OCI-LY7 (cell line): ENCODE results near the gene DOCK1. TPM values are rescaled to one million over a fixed set of nuclear protein-coding genes. Genes with fewer than 3 reads are reported as not detected.

Experiments used
- BruUV-seq: library from RNA; stranded (reverse); fragments of 400-500 nt; replicated peaks from 2 replicates; lab custom pipeline; 2021; lab: Mats Ljungman, UMichigan
- CTCF ChIA-PET: fragments of 300-600 bp; sonication (Branson Sonifier 250); formaldehyde crosslinking; loops from one replicate; lab custom pipeline; 2022; ENCODE audit warnings: antibody characterized with exemption; ENCODE audit not compliant: unreplicated experiment; lab: Charles Lee
- POLR2A ChIA-PET: fragments of 300-600 bp; sonication (Branson Sonifier 250); formaldehyde crosslinking; loops from one replicate; lab custom pipeline; 2022; ENCODE audit warnings: antibody characterized with exemption; lab: Charles Lee
- DNase-seq: peaks from one replicate; pipeline ENCODE4 v3.0.0-alpha.2; 2015; ENCODE audit warnings: low spot score
- H2AFZ ChIP-seq: fragments of 200-600 bp; sonication (generic), shearing (Covaris generic); 2 replicates; pipeline ENCODE4 v1.6.1; 2014; ENCODE audit warnings: mild to moderate bottlenecking, antibody characterized with exemption, low read length, moderate library complexity
- H3K27ac ChIP-seq: fragments of 200-600 bp; sonication (generic); 2 replicates; pipeline ENCODE4 v1.5.1; 2014; ENCODE audit warnings: mixed run types, low read depth, mild to moderate bottlenecking, moderate library complexity, low read length, inconsistent platforms; ENCODE audit not compliant: poor library complexity, severe bottlenecking
- H3K36me3 ChIP-seq: fragments of 200-600 bp; sonication (generic); 2 replicates; pipeline ENCODE4 v1.6.1; 2014; ENCODE audit warnings: mild to moderate bottlenecking, antibody characterized with exemption, low read length, moderate library complexity, mixed read lengths; ENCODE audit not compliant: insufficient read depth
- H3K4me1 ChIP-seq: fragments of 200-600 bp; sonication (generic); 2 replicates; pipeline ENCODE4 v1.5.1; 2014; ENCODE audit warnings: mild to moderate bottlenecking, low read length; ENCODE audit not compliant: insufficient read depth, poor library complexity, severe bottlenecking
- H3K4me2 ChIP-seq: fragments of 200-600 bp; sonication (generic); 2 replicates; pipeline ENCODE4 v1.6.1; 2014; ENCODE audit warnings: mild to moderate bottlenecking, low read length
- H3K4me3 ChIP-seq: fragments of 200-600 bp; sonication (generic); 2 replicates; pipeline ENCODE4 v1.5.1; 2014; ENCODE audit warnings: mild to moderate bottlenecking, low read depth, low read length; ENCODE audit not compliant: poor library complexity, severe bottlenecking
- H3K79me2 ChIP-seq: fragments of 200-600 bp; sonication (generic); 2 replicates; pipeline ENCODE4 v1.6.1; 2016; ENCODE audit warnings: low read depth, mild to moderate bottlenecking, low read length, moderate library complexity, mixed read lengths; ENCODE audit not compliant: insufficient read depth
- H3K9me2 ChIP-seq: fragments of 200-600 bp; sonication (generic); 2 replicates; pipeline ENCODE4 v1.6.1; 2016; ENCODE audit warnings: mild to moderate bottlenecking, low read length, mixed read lengths; ENCODE audit not compliant: insufficient read depth
- H3K9me3 ChIP-seq: fragments of 200-600 bp; sonication (generic); 2 replicates; pipeline ENCODE4 v1.6.1; 2014; ENCODE audit warnings: mild to moderate bottlenecking, mixed run types, low read length, mixed read lengths
- H4K20me1 ChIP-seq: fragments of 200-600 bp; sonication (generic); 2 replicates; pipeline ENCODE4 v1.6.1; 2014; ENCODE audit warnings: mild to moderate bottlenecking, antibody characterized with exemption, low read length, moderate library complexity, mixed read lengths; ENCODE audit not compliant: insufficient read depth
- EZH2phosphoT487 ChIP-seq: fragments of 200-600 bp; sonication (generic); IDR thresholded peaks from 2 replicates; pipeline ENCODE4 v1.6.1; 2018; ENCODE audit warnings: low read depth, borderline replicate concordance, mild to moderate bottlenecking, mixed run types, antibody characterized with exemption, low read length, moderate library complexity, mixed read lengths
- intact Hi-C: fragments of 100-400 bp; cut with micrococcal nuclease; formaldehyde crosslinking; loops from one replicate; pipeline ENCODE4 v1.10.0; 2022; ENCODE audit not compliant: unreplicated experiment
- total RNA-seq, 2 experiments: library from RNA; depleted of rRNA in 1 of 2; stranded (reverse); fragments of >200 nt in 1 of 2; shearing (Covaris generic) in 1 of 2; gene quantifications; 2 replicates each; pipeline ENCODE4 v1.2.3, GENCODE V29; 2014 to 2022
- TF ChIP-seq, protein P1 (sequence below): fragments of 200-600 bp; sonication (generic); conservative IDR thresholded peaks from 2 replicates; pipeline ENCODE4 v1.5.1; 2014; ENCODE audit warnings: mild to moderate bottlenecking, antibody characterized with exemption, low read length, moderate library complexity, mixed read lengths

Gene DOCK1
- total RNA-seq, 2 experiments from 2014 or later: not detected

DNA sequence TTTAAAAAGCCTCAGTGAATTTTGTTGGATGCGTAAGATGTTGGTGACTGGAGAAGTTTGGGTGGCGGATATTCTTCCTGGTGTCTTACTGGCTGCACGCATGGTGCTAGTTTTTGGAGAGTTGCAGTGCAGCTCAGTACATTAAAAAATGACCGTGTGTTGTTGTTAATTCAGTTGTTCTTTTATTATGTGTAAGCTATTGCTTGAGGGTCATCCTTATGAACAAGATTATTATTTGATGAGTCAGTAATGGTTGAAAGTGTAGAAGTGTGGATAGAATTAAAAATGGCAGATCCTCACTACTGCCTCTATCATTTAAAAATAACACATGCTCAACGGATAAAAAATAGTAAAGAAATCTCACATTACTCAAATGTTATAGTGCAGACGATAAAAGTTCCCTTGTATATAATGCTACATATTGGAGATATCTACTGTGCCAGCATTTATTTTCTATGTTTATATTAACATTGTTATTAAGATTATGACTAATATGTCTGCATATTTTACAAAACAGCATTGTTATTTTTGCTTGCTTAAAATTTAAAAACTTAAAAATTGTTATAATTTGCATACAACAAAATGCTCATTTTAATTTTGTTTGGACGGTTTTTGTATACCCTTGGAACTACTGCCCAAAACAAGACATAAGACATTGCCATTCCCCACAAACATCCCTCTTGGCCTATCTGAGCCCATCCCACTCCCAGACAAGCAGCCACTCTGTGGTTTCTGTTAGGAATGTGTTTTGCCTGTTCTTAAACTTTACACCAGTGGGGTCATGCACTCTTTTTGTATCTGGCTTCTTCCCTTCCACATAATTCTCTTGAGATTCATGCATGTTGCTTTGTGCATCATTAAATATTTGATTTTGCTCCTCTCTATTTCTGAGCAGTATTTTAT, 142.0 kb downstream of the DOCK1 start:
- H3K79me2 ChIP-seq: no peaks in the 10 kb centered on the region
- no peak overlapping the region for H3K27ac ChIP-seq
- H3K36me3 ChIP-seq: no peaks in the 10 kb centered on the region
- no peaks in the 10 kb centered on the region for H4K20me1 ChIP-seq
- no peaks in the 10 kb centered on the region for H3K9me2 ChIP-seq
- no TSS peak for BruUV-seq
- TF ChIP-seq EZH2phosphoT487: no peak
- TF ChIP-seq, protein P1, sequence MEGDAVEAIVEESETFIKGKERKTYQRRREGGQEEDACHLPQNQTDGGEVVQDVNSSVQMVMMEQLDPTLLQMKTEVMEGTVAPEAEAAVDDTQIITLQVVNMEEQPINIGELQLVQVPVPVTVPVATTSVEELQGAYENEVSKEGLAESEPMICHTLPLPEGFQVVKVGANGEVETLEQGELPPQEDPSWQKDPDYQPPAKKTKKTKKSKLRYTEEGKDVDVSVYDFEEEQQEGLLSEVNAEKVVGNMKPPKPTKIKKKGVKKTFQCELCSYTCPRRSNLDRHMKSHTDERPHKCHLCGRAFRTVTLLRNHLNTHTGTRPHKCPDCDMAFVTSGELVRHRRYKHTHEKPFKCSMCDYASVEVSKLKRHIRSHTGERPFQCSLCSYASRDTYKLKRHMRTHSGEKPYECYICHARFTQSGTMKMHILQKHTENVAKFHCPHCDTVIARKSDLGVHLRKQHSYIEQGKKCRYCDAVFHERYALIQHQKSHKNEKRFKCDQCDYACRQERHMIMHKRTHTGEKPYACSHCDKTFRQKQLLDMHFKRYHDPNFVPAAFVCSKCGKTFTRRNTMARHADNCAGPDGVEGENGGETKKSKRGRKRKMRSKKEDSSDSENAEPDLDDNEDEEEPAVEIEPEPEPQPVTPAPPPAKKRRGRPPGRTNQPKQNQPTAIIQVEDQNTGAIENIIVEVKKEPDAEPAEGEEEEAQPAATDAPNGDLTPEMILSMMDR: no peak
- H3K4me2 ChIP-seq: no peak overlapping the region
- ChIA-PET CTCF (no interaction called here), POLR2A (interaction anchor here (0.6 kb wide), 2 partner anchors 56 to 973 kb away, joined by 3 to 4 read pairs; no protein-coding TSS in a partner anchor)
- DNase-seq: no peak
- no peak overlapping the region for H3K4me3 ChIP-seq
- H2AFZ ChIP-seq: no peak overlapping the region
- no peaks in the 10 kb centered on the region for H3K9me3 ChIP-seq
- no peaks in the 10 kb centered on the region for H3K4me1 ChIP-seq
- intact Hi-C loops: no loop called here

DNA sequence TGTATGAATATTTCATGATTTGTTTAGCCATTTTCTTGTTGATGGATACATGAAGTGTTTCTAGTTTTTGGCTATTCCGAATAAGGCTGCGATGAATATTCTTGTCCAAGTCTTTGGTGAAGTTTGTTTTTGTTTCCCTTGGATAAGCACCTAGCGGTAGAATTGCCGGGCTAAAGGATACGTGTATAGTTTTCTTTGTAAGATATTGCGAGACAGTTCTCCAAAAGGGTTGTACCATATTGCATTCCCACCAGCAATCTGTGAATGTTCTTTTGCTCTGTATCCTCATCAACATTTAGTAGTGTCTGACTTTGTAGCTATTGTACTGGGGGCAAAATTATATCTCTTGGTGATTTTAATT, 142.6 kb downstream of the DOCK1 start:
- Histone ChIP-seq H3K27ac (no peak overlapping the region), H3K4me3 (no peak overlapping the region), H3K4me2 (no peak overlapping the region), H3K36me3 (no peaks in the 10 kb centered on the region), H4K20me1 (no peaks in the 10 kb centered on the region), H2AFZ (no peak overlapping the region), H3K9me3 (no peaks in the 10 kb centered on the region), H3K79me2 (no peaks in the 10 kb centered on the region), H3K9me2 (no peaks in the 10 kb centered on the region), H3K4me1 (no peaks in the 10 kb centered on the region)
- ChIA-PET POLR2A (no interaction called here), CTCF (no interaction called here)
- no TSS peak for BruUV-seq
- intact Hi-C loops: no loop called here
- DNase-seq: no peak
- TF ChIP-seq, protein P1: no peak

DNA sequence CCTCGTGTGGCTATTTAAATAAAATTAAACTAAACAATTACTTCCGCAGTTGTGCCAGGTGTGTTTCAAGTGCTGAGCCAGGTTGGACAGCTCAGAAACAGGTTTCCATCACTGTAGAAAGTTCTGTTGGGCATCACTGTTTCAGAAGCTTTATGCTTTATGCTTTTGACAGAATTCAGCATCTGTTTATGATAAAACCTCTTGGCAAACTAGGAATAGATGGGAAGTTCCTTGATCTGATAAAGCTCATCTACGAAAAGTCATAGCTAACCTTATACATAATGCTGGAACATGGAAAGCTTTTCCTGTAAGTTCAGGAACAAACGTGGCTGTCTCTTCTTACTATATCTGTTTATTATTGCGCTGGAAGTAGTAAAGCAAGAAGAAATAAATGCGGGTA, 143.4 kb downstream of the DOCK1 start:
- H4K20me1 ChIP-seq: no peaks in the 10 kb centered on the region
- no peak overlapping the region for H3K4me2 ChIP-seq
- H3K27ac ChIP-seq: no peak overlapping the region
- BruUV-seq: no TSS peak
- intact Hi-C loops: no loop called here
- DNase-seq: no peak
- H3K36me3 ChIP-seq: no peaks in the 10 kb centered on the region
- H3K9me3 ChIP-seq: no peaks in the 10 kb centered on the region
- H3K4me1 ChIP-seq: no peaks in the 10 kb centered on the region
- no peak overlapping the region for H2AFZ ChIP-seq
- CTCF ChIA-PET: no interaction called here
- POLR2A ChIA-PET: interaction anchor here (0.6 kb wide), 1 partner anchor 12 kb away, joined by 5 read pairs; no protein-coding TSS in a partner anchor
- H3K79me2 ChIP-seq: no peaks in the 10 kb centered on the region
- no peaks in the 10 kb centered on the region for H3K9me2 ChIP-seq
- TF ChIP-seq, protein P1: no peak
- TF ChIP-seq EZH2phosphoT487: no peak
- H3K4me3 ChIP-seq: no peak overlapping the region
